SH-SY5Y (cell line): ENCODE measurements around the gene SLC35A1.

Experiments used
- GATA2 ChIP-seq: IDR thresholded peaks from 2 replicates; pipeline ENCODE4 v1.6.1; 2011; ENCODE audit warnings: mild to moderate bottlenecking, low read depth, low read length
- GATA3 ChIP-seq: IDR thresholded peaks from 2 replicates; pipeline ENCODE4 v1.6.1; 2011; ENCODE audit warnings: low read depth, mild to moderate bottlenecking, low read length, moderate library complexity

DNA sequence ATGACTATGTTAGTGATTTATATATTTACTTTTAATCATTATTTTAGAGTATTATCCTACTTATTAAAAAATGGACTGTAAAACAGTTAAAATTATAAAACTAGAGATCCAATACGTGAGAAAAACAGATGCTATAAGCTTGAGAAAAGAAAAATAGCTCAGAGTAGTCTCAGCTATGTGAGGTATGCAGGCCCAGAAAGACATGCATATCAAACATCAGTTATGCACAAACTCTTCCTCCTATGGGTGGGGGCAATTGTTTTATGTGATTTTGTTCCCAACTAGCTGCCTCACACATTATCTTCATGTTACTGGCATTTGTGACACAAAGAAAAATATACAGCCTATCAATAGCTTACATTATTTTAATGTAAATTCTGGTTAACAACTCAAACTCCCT lies 88.2 kb downstream of the SLC35A1 start:
- TF ChIP-seq GATA2: no peak
- no peak for TF ChIP-seq GATA3
